Measurements from ENCODE around the gene TWIST2.

- TF ChIP-seq RBM22 (IDR thresholded peaks at IDR 0.05; ENCODE audit: low read depth, low read length, poor library complexity, severe bottlenecking) (no peak), ZNF592 (IDR thresholded peaks at IDR 0.05) (no peak), USF2 (CRISPR knock-in tag; IDR thresholded peaks at IDR 0.05) (no peak), CTCF (IDR thresholded peaks at IDR 0.05 in 2 of 3, conservative IDR thresholded peaks at IDR 0.05 in 1 of 3; ENCODE audit: insufficient read depth in 2 of 3, low read depth in 1 of 3, low read length in 3 of 3) (no peak), RAD21 (CRISPR knock-in tag; conservative IDR thresholded peaks at IDR 0.05 in 1 of 2, IDR thresholded peaks at IDR 0.05 in 1 of 2) (no peak), SAP30 (IDR thresholded peaks at IDR 0.05; ENCODE audit: borderline replicate concordance, insufficient read depth, low read depth, low read length, poor library complexity, severe bottlenecking) (no peak), CHD4 (IDR thresholded peaks at IDR 0.05; ENCODE audit: insufficient read depth, insufficient replicate concordance, low read depth, low read length, poor library complexity, severe bottlenecking) (no peak), TRIM24 (IDR thresholded peaks at IDR 0.05) (no peak)
These were observed 73.9 kb downstream of the TWIST2 start for GRCh38 chr2:238921681-238922319.

Measured in K562 (cell line).